Right ventricle myocardium inferior (tissue), 1 donor: ENCODE results near the gene FPR1. TPM values are rescaled to one million over a fixed set of nuclear protein-coding genes. Genes with fewer than 3 reads are reported as not detected.

Experiments
- ATAC-seq: fragments of 200-7000 bp; cut with Tn5 transposase; one replicate; pipeline ENCODE4 v1.9.1; 2020; ENCODE audit warnings: mild to moderate bottlenecking, moderate library complexity
- DNase-seq: peaks from one replicate; pipeline ENCODE4 v3.0.0; 2021; ENCODE audit errors: missing footprints
- intact Hi-C: fragments of 100-400 bp; cut with DNase I; formaldehyde crosslinking; loops from one replicate; pipeline ENCODE4 v1.11.0; 2022
- total RNA-seq: library from RNA; stranded (reverse); fragmentation: NEBNext Ultra II Directional; extraction: Animal tissue kit (Norgen Biotek cat#: 25700); gene quantifications from one replicate; pipeline ENCODE4 v1.2.1, GENCODE V29; 2021
- donor health status: DM: no; HTN: yes; CAD: no; lungs with severe emphysema.

The FPR1 gene
- total RNA-seq, 1 donor from 2014 or later = 5.3 TPM

DNA sequence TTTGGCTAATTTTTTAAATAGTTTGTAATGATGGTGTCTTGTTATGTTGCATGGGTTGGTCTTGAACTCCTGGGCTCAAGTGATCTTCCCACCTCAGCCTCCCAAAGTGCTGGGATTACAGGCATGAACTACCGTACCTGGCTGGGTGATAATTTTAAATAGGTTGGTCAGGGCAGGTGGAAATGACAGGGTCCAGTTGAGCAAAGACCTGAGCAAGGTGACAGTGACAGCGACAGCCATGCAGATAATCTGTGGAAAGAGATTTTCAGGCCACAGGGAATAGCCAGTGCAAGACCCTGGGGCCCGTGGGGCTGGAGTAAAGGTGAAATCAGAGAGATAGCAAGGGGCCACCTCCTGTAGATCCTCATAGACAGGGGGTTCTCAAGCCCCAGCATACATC is 55.1 kb downstream of the FPR1 start:
- no peak for DNase-seq
- intact Hi-C loops = no loop called here
- no peak for ATAC-seq

Other genes starting within 250 kb of the FPR1 start
- gene SIGLEC6, start 220.2 kb downstream of the FPR1 start, total RNA-seq = 0.24 TPM
- 7.4 TPM for gene ZNF175, start 180.6 kb downstream of the FPR1 start, total RNA-seq
- not detected for gene SIGLEC5, start 121.5 kb downstream of the FPR1 start, total RNA-seq
- 1.2 TPM for gene SIGLEC14, start 105.1 kb downstream of the FPR1 start, total RNA-seq
- 14.6 TPM for gene SPACA6, start 58.5 kb downstream of the FPR1 start, total RNA-seq
- gene HAS1, start 27.9 kb downstream of the FPR1 start, total RNA-seq = 0.57 TPM
- gene FPR2, start 9.3 kb upstream of the FPR1 start, total RNA-seq = 0.95 TPM
- gene FPR3, start 43.3 kb upstream of the FPR1 start, total RNA-seq = 7.2 TPM
- gene ZNF577, start 136.1 kb upstream of the FPR1 start, total RNA-seq = 8.4 TPM
- 8.8 TPM for gene ZNF649, start 153.1 kb upstream of the FPR1 start, total RNA-seq
- 3.7 TPM for gene ZNF613, start 175.6 kb upstream of the FPR1 start, total RNA-seq
- 7.3 TPM for gene ZNF350, start 235.0 kb upstream of the FPR1 start, total RNA-seq